CD4-positive, alpha-beta T cell treated with Interferon alpha-2 for 1 hour (primary cell): ENCODE measurements around the gene XIST.
"Not testable (repeated sequence)": the region's sequence is repeated elsewhere in the genome, so short reads cannot be mapped to it uniquely, and the experiment has no call there.

Experiments used
- DNase-seq, 2 donors: peaks; one replicate each; pipeline ENCODE4 v3.0.0-alpha.2; 2020 to 2022

The XIST gene

GRCh38 chrX:73792511-73792910, 60.0 kb downstream of the XIST start:
- DNase-seq: not testable (repeated sequence)

DNA sequence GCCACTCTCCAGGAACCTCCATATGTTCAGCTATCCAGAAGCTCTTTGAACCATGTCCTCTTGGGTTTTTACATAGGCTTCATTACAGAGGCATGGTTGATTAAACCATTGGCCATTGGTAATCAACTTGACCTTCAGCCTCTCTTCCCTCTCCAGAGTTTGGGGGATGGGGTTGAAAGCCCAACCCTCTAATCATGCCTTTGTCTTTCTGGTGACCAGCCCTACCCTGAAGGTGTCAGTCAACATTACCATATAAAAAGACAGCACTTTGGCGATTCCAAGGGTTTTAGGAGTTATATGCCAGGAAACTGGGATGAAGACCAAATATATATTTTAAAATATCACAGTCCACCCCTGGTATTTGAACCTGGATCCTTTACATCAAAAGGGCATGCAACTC, 67.0 kb downstream of the XIST start:
- no peak for DNase-seq
